Neural progenitor cell (in vitro differentiated cells): Measurements from ENCODE around the gene SP6.

ENCODE experiments used
- EZH2 ChIP-seq: fragments of 200-600 bp; sonication (generic); IDR thresholded peaks from 2 replicates; pipeline ENCODE4 v1.6.1; 2017; ENCODE audit warnings: antibody characterized with exemption, mild to moderate bottlenecking, moderate library complexity
- EZH2phosphoT487 ChIP-seq: fragments of 200-600 bp; sonication (generic); IDR thresholded peaks from 2 replicates; pipeline ENCODE4 v1.6.1; 2017; ENCODE audit warnings: antibody characterized with exemption
- TF ChIP-seq, protein P1 (sequence below): fragments of 200-600 bp; sonication (generic); IDR thresholded peaks from 2 replicates; pipeline ENCODE4 v1.5.1; 2017; ENCODE audit warnings: antibody characterized with exemption, mild to moderate bottlenecking

DNA sequence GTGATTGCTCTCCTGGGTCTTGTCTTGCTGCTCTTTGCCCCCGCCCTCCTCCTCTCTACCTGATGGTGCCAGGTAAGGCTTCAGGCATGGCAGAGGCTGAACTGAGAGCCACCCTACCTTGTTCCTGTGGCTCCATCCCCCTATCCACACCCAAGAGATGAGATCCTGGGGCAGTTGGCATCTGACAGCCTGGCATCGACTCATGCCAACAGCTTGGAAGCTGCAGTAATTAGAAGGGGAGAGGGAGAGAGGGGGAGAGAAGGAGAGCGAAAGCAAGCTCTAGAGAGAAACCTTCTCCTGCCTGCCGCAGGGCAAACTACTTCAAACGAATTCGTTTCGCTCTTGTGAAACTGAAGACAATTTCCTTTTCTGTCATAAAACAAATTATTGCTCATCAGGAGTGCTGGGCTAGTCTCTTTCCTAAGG, 13.8 kb upstream of the SP6 start:
- TF ChIP-seq, protein P1, sequence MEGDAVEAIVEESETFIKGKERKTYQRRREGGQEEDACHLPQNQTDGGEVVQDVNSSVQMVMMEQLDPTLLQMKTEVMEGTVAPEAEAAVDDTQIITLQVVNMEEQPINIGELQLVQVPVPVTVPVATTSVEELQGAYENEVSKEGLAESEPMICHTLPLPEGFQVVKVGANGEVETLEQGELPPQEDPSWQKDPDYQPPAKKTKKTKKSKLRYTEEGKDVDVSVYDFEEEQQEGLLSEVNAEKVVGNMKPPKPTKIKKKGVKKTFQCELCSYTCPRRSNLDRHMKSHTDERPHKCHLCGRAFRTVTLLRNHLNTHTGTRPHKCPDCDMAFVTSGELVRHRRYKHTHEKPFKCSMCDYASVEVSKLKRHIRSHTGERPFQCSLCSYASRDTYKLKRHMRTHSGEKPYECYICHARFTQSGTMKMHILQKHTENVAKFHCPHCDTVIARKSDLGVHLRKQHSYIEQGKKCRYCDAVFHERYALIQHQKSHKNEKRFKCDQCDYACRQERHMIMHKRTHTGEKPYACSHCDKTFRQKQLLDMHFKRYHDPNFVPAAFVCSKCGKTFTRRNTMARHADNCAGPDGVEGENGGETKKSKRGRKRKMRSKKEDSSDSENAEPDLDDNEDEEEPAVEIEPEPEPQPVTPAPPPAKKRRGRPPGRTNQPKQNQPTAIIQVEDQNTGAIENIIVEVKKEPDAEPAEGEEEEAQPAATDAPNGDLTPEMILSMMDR: no peak
- no peak for TF ChIP-seq EZH2phosphoT487
- TF ChIP-seq EZH2: no peak
